ENCODE measurements around the gene PPP2R3C. TPM values are rescaled to one million over a fixed set of nuclear protein-coding genes. Genes with fewer than 3 reads are reported as not detected.

PPP2R3C gene
- total RNA-seq, 1 donor from 2014 or later, result 15.0 TPM

DNA sequence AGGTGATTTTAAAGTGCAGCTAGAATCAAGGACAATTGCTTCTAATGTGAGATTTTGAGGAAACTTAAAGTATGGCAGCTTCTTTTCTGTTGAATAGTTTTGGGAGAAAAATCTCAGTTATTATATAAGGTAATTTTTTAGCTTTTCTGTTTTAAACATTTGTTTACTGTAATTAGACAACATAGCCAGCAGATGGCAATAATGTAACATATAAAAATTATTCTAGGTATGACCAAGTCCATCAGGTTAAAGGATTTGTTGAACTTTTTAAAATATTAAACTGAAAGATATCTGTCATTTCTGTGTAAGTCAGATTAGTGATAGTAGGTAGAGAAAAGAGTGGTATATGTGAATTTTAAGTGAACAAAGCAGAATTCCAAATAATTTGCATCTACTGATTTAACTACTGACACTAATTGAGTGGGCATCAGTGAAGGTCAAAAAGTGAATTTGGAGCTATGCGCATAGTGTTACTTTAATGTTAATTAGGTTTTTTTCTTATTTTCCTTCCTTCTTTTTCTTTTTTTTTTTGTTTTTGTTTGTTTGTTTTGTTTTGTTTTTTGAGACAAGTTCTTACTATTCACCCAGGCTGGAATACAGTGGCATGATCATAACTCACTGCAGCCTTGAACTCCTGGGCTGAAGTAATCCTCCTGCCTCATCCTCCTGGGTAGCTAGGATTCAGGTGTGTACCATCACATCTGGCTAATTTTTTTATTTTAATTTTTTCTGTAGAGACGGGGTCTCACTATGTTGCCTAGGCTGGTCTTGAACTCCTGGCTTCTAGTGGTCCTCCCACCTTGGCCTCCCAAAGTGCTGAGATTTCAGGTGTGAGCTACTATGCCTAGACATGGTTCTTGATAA lies 19.2 kb upstream of the PPP2R3C start:
- no peak for FAIRE-seq

DNA sequence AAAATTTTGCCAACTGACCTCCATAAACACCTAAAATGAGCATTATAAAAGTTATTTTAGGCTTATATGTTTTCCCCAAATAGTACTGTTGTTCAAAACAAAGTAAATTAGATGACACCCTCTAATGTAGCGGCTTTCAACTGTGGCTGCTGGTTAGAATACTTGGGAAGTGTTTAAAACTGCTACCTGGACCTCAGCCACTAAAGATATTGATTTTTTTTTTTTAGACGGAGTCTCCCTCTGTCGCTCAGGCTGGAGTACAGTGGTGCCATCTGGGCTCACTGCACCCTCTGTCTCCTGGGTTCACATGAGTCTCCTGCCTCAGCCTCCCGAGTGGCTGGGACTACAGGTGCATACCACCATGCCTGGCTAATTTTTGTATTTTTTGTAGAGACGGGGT lies 16.8 kb upstream of the PPP2R3C start:
- peaks cover 2% of the 10 kb centered on the region for H3K36me3 ChIP-seq (ENCODE audit: control insufficient read depth, insufficient read depth, low read length)
- no peak for FAIRE-seq
- no peak for DNase-seq (ENCODE audit: low read depth)
- H3K27me3 ChIP-seq (ENCODE audit: control insufficient read depth, insufficient read depth, low read length), result no peaks in the 10 kb centered on the region
- H3K4me3 ChIP-seq (ENCODE audit: low read depth, low read length), result no peak overlapping the region
- TF ChIP-seq, protein P1, sequence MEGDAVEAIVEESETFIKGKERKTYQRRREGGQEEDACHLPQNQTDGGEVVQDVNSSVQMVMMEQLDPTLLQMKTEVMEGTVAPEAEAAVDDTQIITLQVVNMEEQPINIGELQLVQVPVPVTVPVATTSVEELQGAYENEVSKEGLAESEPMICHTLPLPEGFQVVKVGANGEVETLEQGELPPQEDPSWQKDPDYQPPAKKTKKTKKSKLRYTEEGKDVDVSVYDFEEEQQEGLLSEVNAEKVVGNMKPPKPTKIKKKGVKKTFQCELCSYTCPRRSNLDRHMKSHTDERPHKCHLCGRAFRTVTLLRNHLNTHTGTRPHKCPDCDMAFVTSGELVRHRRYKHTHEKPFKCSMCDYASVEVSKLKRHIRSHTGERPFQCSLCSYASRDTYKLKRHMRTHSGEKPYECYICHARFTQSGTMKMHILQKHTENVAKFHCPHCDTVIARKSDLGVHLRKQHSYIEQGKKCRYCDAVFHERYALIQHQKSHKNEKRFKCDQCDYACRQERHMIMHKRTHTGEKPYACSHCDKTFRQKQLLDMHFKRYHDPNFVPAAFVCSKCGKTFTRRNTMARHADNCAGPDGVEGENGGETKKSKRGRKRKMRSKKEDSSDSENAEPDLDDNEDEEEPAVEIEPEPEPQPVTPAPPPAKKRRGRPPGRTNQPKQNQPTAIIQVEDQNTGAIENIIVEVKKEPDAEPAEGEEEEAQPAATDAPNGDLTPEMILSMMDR (IDR thresholded peaks at IDR 0.05; ENCODE audit: insufficient read depth, low read length, severe bottlenecking), result no peak

More for the DNA sequence above, 19.2 kb upstream of the PPP2R3C start:
- TF ChIP-seq, protein P1 (IDR thresholded peaks at IDR 0.05; ENCODE audit: insufficient read depth, low read length, severe bottlenecking), result no peak
- Histone ChIP-seq H3K4me3 (ENCODE audit: low read depth, low read length) (no peak overlapping the region), H3K36me3 (ENCODE audit: control insufficient read depth, insufficient read depth, low read length) (peaks cover 1% of the 10 kb centered on the region), H3K27me3 (ENCODE audit: control insufficient read depth, insufficient read depth, low read length) (no peaks in the 10 kb centered on the region)
- no peak for DNase-seq (ENCODE audit: low read depth)

DNA sequence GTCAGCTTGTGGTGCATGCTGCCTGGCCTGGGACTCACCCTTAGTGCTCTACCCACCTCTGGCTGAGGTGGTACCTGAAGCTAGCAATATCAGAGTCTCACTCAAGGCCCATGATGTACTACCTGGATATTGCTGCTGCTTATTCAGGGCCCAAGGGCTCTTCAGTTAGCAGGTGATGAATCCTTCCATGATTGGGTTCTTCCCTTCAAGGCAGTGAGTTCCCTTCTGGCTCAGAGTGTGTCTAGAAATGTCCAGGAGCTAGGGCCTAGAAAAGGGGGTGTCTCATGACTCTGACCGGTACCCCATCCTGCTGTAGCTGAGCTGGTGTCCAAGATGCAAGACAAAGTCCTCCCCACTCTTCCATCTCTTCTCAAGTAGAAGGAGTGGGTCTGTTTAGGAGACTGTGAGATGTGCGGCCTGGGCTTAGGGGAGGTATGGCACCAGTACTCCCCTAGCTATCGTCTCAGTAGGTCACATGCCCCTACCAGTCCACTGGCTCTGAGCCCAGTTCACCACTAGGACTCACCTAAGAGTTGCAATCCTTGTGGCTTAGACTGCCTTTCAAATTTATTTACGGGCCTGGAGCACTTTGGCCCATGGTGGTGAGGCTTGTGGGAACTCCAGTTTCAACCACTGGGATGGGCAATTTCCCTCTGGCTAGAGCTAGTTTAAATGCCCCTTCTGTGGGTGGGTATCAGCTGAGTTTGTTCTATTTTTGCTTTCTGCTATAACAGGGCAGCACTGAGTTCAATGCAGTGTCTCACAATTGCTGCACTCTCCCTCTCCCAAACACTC lies 12.7 kb upstream of the PPP2R3C start:
- Histone ChIP-seq H3K4me3 (ENCODE audit: low read depth, low read length) (no peak overlapping the region), H3K36me3 (ENCODE audit: control insufficient read depth, insufficient read depth, low read length) (peaks cover 2% of the 10 kb centered on the region), H3K27me3 (ENCODE audit: control insufficient read depth, insufficient read depth, low read length) (no peaks in the 10 kb centered on the region)
- FAIRE-seq, result no peak
- DNase-seq (ENCODE audit: low read depth), result no peak
- TF ChIP-seq, protein P1 (IDR thresholded peaks at IDR 0.05; ENCODE audit: insufficient read depth, low read length, severe bottlenecking), result no peak

GRCh38 chr14:35133542-35134328 lies 11.9 kb upstream of the PPP2R3C start:
- no peak for FAIRE-seq
- TF ChIP-seq, protein P1 (IDR thresholded peaks at IDR 0.05; ENCODE audit: insufficient read depth, low read length, severe bottlenecking), result no peak
- DNase-seq (ENCODE audit: low read depth), result no peak
- Histone ChIP-seq H3K36me3 (ENCODE audit: control insufficient read depth, insufficient read depth, low read length) (peaks cover 2% of the 10 kb centered on the region), H3K4me3 (ENCODE audit: low read depth, low read length) (no peak overlapping the region), H3K27me3 (ENCODE audit: control insufficient read depth, insufficient read depth, low read length) (no peaks in the 10 kb centered on the region)

- no peak overlapping the region for H3K4me3 ChIP-seq (ENCODE audit: low read depth, low read length)
- peaks cover 1% of the 10 kb centered on the region for H3K36me3 ChIP-seq (ENCODE audit: control insufficient read depth, insufficient read depth, low read length)
Observed at GRCh38 chr14:35124127-35124526, 2.3 kb upstream of the PPP2R3C start.

More at GRCh38 chr14:35124127-35124526, 2.3 kb upstream of the PPP2R3C start:
- no peak for FAIRE-seq
- no peaks in the 10 kb centered on the region for H3K27me3 ChIP-seq (ENCODE audit: control insufficient read depth, insufficient read depth, low read length)
- TF ChIP-seq, protein P1 (IDR thresholded peaks at IDR 0.05; ENCODE audit: insufficient read depth, low read length, severe bottlenecking), result no peak
- DNase-seq (ENCODE audit: low read depth), result no peak

Data from bronchial epithelial cell (primary cell).